Adrenal gland (tissue), 12 donors: ENCODE measurements around the gene GOLPH3. TPM values are rescaled to one million over a fixed set of nuclear protein-coding genes. Genes with fewer than 3 reads are reported as not detected.

Experiments used
- DNase-seq, 7 donors: peaks; one replicate each; pipeline ENCODE4 v3.0.0-alpha.2; 2019 to 2020
- H3K27ac ChIP-seq, 5 donors: fragments of 200-600 bp; sonication (generic) in 4 of 5; 1 replicate in 3 of 5; 2 replicates in 2 of 5; pipeline versions ENCODE4 v1.5.1 to v1.8.0; 2016 to 2020; ENCODE audit warnings: mild to moderate bottlenecking in 1 of 5
- H3K27me3 ChIP-seq: fragments of 200-600 bp; 2 replicates; pipeline ENCODE4 v1.8.0; 2021
- H3K36me3 ChIP-seq, 2 donors: fragments of 200-600 bp; replicated peaks in 1 of 2; 1 replicate in 1 of 2; 2 replicates in 1 of 2; pipeline versions ENCODE4 v1.5.1 to v1.8.0; 2018 to 2022
- H3K4me1 ChIP-seq, 2 donors: fragments of 200-600 bp; replicated peaks in 1 of 2; 1 replicate in 1 of 2; 2 replicates in 1 of 2; pipeline versions ENCODE4 v1.5.1 to v1.8.0; 2018 to 2021
- H3K4me3 ChIP-seq, 4 donors: fragments of 200-600 bp; sonication (generic) in 3 of 4; one replicate each; pipeline ENCODE4 v1.5.1; 2016 to 2018
- H3K9me3 ChIP-seq, 3 donors: fragments of 200-600 bp; sonication (generic) in 1 of 3; replicated peaks in 1 of 3; 1 replicate in 2 of 3; 2 replicates in 1 of 3; pipeline versions ENCODE4 v1.5.1 to v1.8.0; 2016 to 2021
- POLR2A ChIP-seq, 2 donors: fragments of 450-650 bp; IDR thresholded peaks; one replicate each; pipeline ENCODE4 v1.6.1; 2017; ENCODE audit warnings: antibody characterized with exemption in 2 of 2, mild to moderate bottlenecking in 2 of 2, moderate library complexity in 1 of 2
- WGBS, 4 donors: extraction: QIAGEN DNeasy Blood & Tissue Kit in 2 of 4; methylation state at CpG; one replicate each; pipeline versions ENCODE4 v1.1.5 to v1.1.7; 2013 to 2017; 5-methylcytosine and 5-hydroxymethylcytosine counted together
- intact Hi-C, 2 donors: fragments of 100-400 bp; cut with DNase I; formaldehyde crosslinking; loops; one replicate each; pipeline versions ENCODE4 v1.14.1 to v1.15.0; 2022 to 2023
- polyA plus RNA-seq, 3 donors: library from polyadenylated mRNA; stranded (reverse); fragments of 200-250 nt in 2 of 3; fragments of 350-450 nt in 1 of 3; fragmentation: Illumina TruSeq in 1 of 3; extraction: RNeasy Lipid Tissue Mini Kit (QIAGEN cat#74804) in 1 of 3; gene quantifications; one replicate each; pipeline ENCODE4 v1.2.3, GENCODE V29; 2013 to 2014
- total RNA-seq, 9 donors: library from RNA; depleted of rRNA in 4 of 9; stranded (reverse); fragments of >200 nt in 4 of 9; fragments of 120-200 nt in 1 of 9; fragmentation: NEBNext Ultra II Directional in 1 of 9; extraction: Animal tissue kit (Norgen Biotek cat#: 25700) in 1 of 9; gene quantifications; one replicate each; pipeline versions ENCODE4 v1.1.0 to v1.2.4, GENCODE V29; 2013 to 2023
- TF ChIP-seq, protein P1 (sequence below), 6 experiments: fragments of 450-650 bp in 4 of 6; fragments of 200-600 bp in 2 of 6; sonication (generic) in 1 of 6; IDR thresholded peaks; 1 replicate in 5 of 6; 2 replicates in 1 of 6; pipeline versions ENCODE4 v1.5.1 to v1.8.0; 2016 to 2021; ENCODE audit warnings: antibody characterized with exemption in 6 of 6, mild to moderate bottlenecking in 2 of 6, moderate library complexity in 1 of 6
- donor health status: healthy with polysubstance abuse.
- donor health status: Bipolar disorder and iron deficiency.
- donor health status: DM: yes; HTN: yes; CAD: no.
- donor health status: DM: no; HTN: no; CAD: no.
- donor health status: DM: no; HTN: no; CAD: no.
- donor health status: DM: yes; HTN: yes; CAD: no.

The GOLPH3 gene
- total and polyA plus RNA-seq, 12 donors, result 27.8 to 206 (median 77.0) TPM

- Histone ChIP-seq H3K4me1 (no peaks in the 10 kb centered on the region), H3K4me3 (no peak overlapping the region), H3K36me3 (peaks cover 0 to 65% of the 10 kb centered on the region in 2 donors), H3K9me3 (no peaks in the 10 kb centered on the region), H3K27ac (no peak overlapping the region), H3K27me3 (no peaks in the 10 kb centered on the region)
- intact Hi-C loops, result no loop called here
- 94 to 97% (median 96%) methylated on average over 5 of the region's 5 CpGs for WGBS, 4 donors
- TF ChIP-seq, protein P1, sequence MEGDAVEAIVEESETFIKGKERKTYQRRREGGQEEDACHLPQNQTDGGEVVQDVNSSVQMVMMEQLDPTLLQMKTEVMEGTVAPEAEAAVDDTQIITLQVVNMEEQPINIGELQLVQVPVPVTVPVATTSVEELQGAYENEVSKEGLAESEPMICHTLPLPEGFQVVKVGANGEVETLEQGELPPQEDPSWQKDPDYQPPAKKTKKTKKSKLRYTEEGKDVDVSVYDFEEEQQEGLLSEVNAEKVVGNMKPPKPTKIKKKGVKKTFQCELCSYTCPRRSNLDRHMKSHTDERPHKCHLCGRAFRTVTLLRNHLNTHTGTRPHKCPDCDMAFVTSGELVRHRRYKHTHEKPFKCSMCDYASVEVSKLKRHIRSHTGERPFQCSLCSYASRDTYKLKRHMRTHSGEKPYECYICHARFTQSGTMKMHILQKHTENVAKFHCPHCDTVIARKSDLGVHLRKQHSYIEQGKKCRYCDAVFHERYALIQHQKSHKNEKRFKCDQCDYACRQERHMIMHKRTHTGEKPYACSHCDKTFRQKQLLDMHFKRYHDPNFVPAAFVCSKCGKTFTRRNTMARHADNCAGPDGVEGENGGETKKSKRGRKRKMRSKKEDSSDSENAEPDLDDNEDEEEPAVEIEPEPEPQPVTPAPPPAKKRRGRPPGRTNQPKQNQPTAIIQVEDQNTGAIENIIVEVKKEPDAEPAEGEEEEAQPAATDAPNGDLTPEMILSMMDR (IDR thresholded peaks at IDR 0.05), result no peak
- no peak for TF ChIP-seq POLR2A (IDR thresholded peaks at IDR 0.05)
- DNase-seq, result no peak
Observed at GRCh38 chr5:32110111-32110696, 63.9 kb downstream of the GOLPH3 start.

- H3K9me3 ChIP-seq, result no peaks in the 10 kb centered on the region
- WGBS, 4 donors, result 87 to 95% (median 91%) methylated on average over 10 of the region's 10 CpGs
- peaks cover 0 to 71% of the 10 kb centered on the region in 2 donors for H3K36me3 ChIP-seq
- DNase-seq, result peak in 1 of 7 donors; percentile 48
- intact Hi-C loops, result loop anchor here in 1 of 2 donors (10.0 kb wide), 1 partner anchor 46 kb away; no protein-coding TSS in a partner anchor
- TF ChIP-seq, protein P1 (IDR thresholded peaks at IDR 0.05), result no peak
- TF ChIP-seq POLR2A (IDR thresholded peaks at IDR 0.05), result no peak
- H3K4me3 ChIP-seq, result no peak overlapping the region
- H3K4me1 ChIP-seq, result no peaks in the 10 kb centered on the region
- no peak overlapping the region for H3K27ac ChIP-seq
- H3K27me3 ChIP-seq, result no peaks in the 10 kb centered on the region
Observed at GRCh38 chr5:32109236-32109635, 64.9 kb downstream of the GOLPH3 start.

GRCh38 chr5:32108167-32108566 lies 66.0 kb downstream of the GOLPH3 start:
- H3K36me3 ChIP-seq, result peaks cover 0 to 72% of the 10 kb centered on the region in 2 donors
- intact Hi-C loops, result loop anchor here in 1 of 2 donors (10.0 kb wide), 1 partner anchor 47 kb away; no protein-coding TSS in a partner anchor
- no peak overlapping the region for H3K27ac ChIP-seq
- H3K4me3 ChIP-seq, result no peak overlapping the region
- WGBS, 4 donors, result 87 to 95% (median 92%) methylated on average over 4 of the region's 4 CpGs
- TF ChIP-seq, protein P1 (IDR thresholded peaks at IDR 0.05), result no peak
- TF ChIP-seq POLR2A (IDR thresholded peaks at IDR 0.05), result no peak
- no peak for DNase-seq
- H3K9me3 ChIP-seq, result no peaks in the 10 kb centered on the region
- no peaks in the 10 kb centered on the region for H3K27me3 ChIP-seq
- no peaks in the 10 kb centered on the region for H3K4me1 ChIP-seq

- Histone ChIP-seq H3K4me3 (no peak overlapping the region), H3K27me3 (no peaks in the 10 kb centered on the region), H3K9me3 (no peaks in the 10 kb centered on the region), H3K36me3 (peaks cover 0 to 75% of the 10 kb centered on the region in 2 donors), H3K27ac (no peak overlapping the region), H3K4me1 (no peaks in the 10 kb centered on the region)
- no peak for DNase-seq
- TF ChIP-seq POLR2A (IDR thresholded peaks at IDR 0.05), result no peak
- TF ChIP-seq, protein P1 (IDR thresholded peaks at IDR 0.05), result no peak
- intact Hi-C loops, result loop anchor here in 1 of 2 donors (10.0 kb wide), 1 partner anchor 48 kb away; no protein-coding TSS in a partner anchor
- 96 to 99% (median 97%) methylated on average over 4 of the region's 4 CpGs for WGBS, 4 donors
Observed at GRCh38 chr5:32107291-32107690, 66.8 kb downstream of the GOLPH3 start.
